Gastroesophageal sphincter (tissue), 4 donors: ENCODE results near the gene MAP1S. TPM values are rescaled to one million over a fixed set of nuclear protein-coding genes. Genes with fewer than 3 reads are reported as not detected.
"Not testable (repeated sequence)": the region's sequence is repeated elsewhere in the genome, so short reads cannot be mapped to it uniquely, and the experiment has no call there.

ENCODE experiments used
- ATAC-seq: fragments of 150-250 bp; one replicate; pipeline ENCODE4 v1.9.1; 2016; ENCODE audit warnings: mild to moderate bottlenecking, moderate library complexity
- H3K27ac ChIP-seq, 4 donors: fragments of 200-600 bp; sonication (generic) in 3 of 4; 1 replicate in 3 of 4; 2 replicates in 1 of 4; pipeline ENCODE4 v1.5.1; 2016 to 2019
- H3K27me3 ChIP-seq: fragments of 200-600 bp; sonication (generic); one replicate; pipeline ENCODE4 v1.5.1; 2019
- H3K36me3 ChIP-seq, 2 donors: fragments of 200-600 bp; sonication (generic); one replicate each; pipeline ENCODE4 v1.5.1; 2019; ENCODE audit warnings: control low read depth in 1 of 2
- H3K4me1 ChIP-seq, 3 donors: fragments of 200-600 bp; sonication (generic); 1 replicate in 2 of 3; 2 replicates in 1 of 3; pipeline ENCODE4 v1.5.1; 2016 to 2019; ENCODE audit warnings: control low read depth in 2 of 3
- H3K4me3 ChIP-seq, 2 donors: fragments of 200-600 bp; sonication (generic); one replicate each; pipeline ENCODE4 v1.5.1; 2019; ENCODE audit warnings: mild to moderate bottlenecking in 1 of 2, moderate library complexity in 1 of 2
- H3K9me3 ChIP-seq, 3 donors: fragments of 200-600 bp; sonication (generic); one replicate each; pipeline ENCODE4 v1.5.1; 2017 to 2019; ENCODE audit warnings: control low read depth in 2 of 3
- EP300 ChIP-seq: sonication (generic); formaldehyde crosslinking; IDR thresholded peaks from one replicate; pipeline ENCODE4 v1.6.1; 2017; ENCODE audit warnings: antibody characterized with exemption, mild to moderate bottlenecking
- POLR2A ChIP-seq, 2 donors: fragments of 450-650 bp; IDR thresholded peaks; one replicate each; pipeline ENCODE4 v1.6.1; 2017; ENCODE audit warnings: antibody characterized with exemption in 2 of 2, mild to moderate bottlenecking in 2 of 2, moderate library complexity in 1 of 2
- POLR2AphosphoS5 ChIP-seq: sonication (generic); formaldehyde crosslinking; IDR thresholded peaks from one replicate; pipeline ENCODE4 v1.6.1; 2017; ENCODE audit warnings: antibody characterized with exemption
- WGBS, 2 donors: methylation state at CpG; one replicate each; pipeline ENCODE4 v1.1.5; 2018; ENCODE audit warnings: low coverage in 1 of 2; 5-methylcytosine and 5-hydroxymethylcytosine counted together
- total RNA-seq, 4 donors: library from RNA; depleted of rRNA; stranded (reverse); fragments of >200 nt; gene quantifications; one replicate each; pipeline ENCODE4 v1.1.0, GENCODE V29; 2016
- TF ChIP-seq, protein P1 (sequence below), 4 experiments: fragments of 200-600 bp in 2 of 4; fragments of 450-650 bp in 2 of 4; sonication (generic) in 1 of 4; IDR thresholded peaks; one replicate each; pipeline ENCODE4 v1.5.1; 2017 to 2019; ENCODE audit warnings: antibody characterized with exemption in 4 of 4, mild to moderate bottlenecking in 2 of 4, moderate library complexity in 2 of 4

Gene MAP1S
- total RNA-seq, 4 donors from 2014 or later = 18.8 to 47.3 (median 23.9) TPM

DNA sequence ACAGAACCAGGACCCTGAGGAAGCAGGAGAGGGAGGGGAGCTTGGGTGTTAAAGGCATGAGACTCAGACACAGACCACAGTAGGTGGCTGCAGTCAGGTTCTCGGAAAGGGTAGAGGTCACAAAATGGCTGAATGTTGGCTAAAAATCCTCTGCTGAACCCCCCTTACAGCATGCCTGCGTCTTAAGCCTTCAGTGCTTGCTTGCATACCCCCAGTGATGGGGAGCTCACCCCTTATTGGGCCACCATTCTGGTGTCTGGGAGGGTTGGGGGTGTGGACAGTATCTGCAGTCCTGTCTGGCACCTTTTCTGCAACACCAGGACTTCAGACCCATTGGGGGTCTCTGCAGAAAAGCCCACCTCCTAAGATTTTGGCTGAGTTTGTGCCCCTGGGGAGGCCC lies 61.5 kb downstream of the MAP1S start:
- peaks cover 88% of the 10 kb centered on the region for H3K27me3 ChIP-seq
- H3K9me3 ChIP-seq = no peaks in the 10 kb centered on the region
- TF ChIP-seq POLR2A (IDR thresholded peaks at IDR 0.05) (no peak), EP300 (no peak), POLR2AphosphoS5 (no peak)
- TF ChIP-seq, protein P1, sequence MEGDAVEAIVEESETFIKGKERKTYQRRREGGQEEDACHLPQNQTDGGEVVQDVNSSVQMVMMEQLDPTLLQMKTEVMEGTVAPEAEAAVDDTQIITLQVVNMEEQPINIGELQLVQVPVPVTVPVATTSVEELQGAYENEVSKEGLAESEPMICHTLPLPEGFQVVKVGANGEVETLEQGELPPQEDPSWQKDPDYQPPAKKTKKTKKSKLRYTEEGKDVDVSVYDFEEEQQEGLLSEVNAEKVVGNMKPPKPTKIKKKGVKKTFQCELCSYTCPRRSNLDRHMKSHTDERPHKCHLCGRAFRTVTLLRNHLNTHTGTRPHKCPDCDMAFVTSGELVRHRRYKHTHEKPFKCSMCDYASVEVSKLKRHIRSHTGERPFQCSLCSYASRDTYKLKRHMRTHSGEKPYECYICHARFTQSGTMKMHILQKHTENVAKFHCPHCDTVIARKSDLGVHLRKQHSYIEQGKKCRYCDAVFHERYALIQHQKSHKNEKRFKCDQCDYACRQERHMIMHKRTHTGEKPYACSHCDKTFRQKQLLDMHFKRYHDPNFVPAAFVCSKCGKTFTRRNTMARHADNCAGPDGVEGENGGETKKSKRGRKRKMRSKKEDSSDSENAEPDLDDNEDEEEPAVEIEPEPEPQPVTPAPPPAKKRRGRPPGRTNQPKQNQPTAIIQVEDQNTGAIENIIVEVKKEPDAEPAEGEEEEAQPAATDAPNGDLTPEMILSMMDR (IDR thresholded peaks at IDR 0.05) = no peak
- no peak overlapping the region for H3K4me3 ChIP-seq
- H3K4me1 ChIP-seq = peaks cover 0 to 22% (median 0%) of the 10 kb centered on the region in 3 donors
- no peaks in the 10 kb centered on the region for H3K36me3 ChIP-seq
- no peak for ATAC-seq
- WGBS, 2 donors = 100% methylated on average over 1 of the region's 2 CpGs; no CpG with 5 or more reads in 1 of the 2 donors
- no peak overlapping the region for H3K27ac ChIP-seq

DNA sequence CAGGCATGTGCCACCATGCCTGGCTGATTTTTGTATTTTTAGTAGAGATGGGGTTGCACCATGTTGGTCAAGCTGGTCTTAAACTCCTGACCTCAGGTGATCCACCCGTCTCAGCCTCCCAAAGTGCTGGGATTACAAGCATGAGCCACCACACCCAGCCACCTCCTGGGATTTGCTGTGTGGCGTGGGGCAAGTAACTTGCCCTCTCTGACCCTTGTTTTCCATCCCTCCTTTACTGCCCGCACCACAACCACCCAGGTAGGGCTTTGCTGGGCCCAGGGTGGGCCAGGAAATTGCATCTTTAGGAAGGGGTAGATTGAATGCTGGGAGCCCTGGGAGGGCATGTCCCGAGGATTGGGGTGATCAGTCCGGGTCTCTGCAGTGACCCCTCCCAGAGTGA lies 64.4 kb downstream of the MAP1S start:
- not testable (repeated sequence) for H3K27ac ChIP-seq, H3K9me3 ChIP-seq, ATAC-seq, H3K4me3 ChIP-seq, H3K36me3 ChIP-seq
- Histone ChIP-seq H3K4me1 (peaks cover 0 to 16% (median 0%) of the 10 kb centered on the region in 3 donors), H3K27me3 (peaks cover 74% of the 10 kb centered on the region)
- WGBS, 2 donors = 31% methylated on average over 3 of the region's 5 CpGs; no CpG with 5 or more reads in 1 of the 2 donors

Other genes with a start within 250 kb of the MAP1S start
- gene SLC27A1, start 249.0 kb upstream of the MAP1S start, total RNA-seq = 10 to 100 TPM; 17.1 to 21.3 (median 19.6) TPM
- 10 to 100 TPM; 35.0 to 48.7 (median 39.9) TPM for gene PGLS, start 207.8 kb upstream of the MAP1S start, total RNA-seq
- gene COLGALT1, start 163.8 kb upstream of the MAP1S start, total RNA-seq = 10 to 100 TPM; 54.7 to 78.9 (median 61.2) TPM
- under 1 TPM; under 0.01 to 0.40 (median 0.15) TPM for gene UNC13A, start 31.1 kb upstream of the MAP1S start, total RNA-seq
- gene FCHO1, start 32.0 kb downstream of the MAP1S start, total RNA-seq = 1 to 10 TPM; 1.1 to 4.1 (median 3.2) TPM
- gene B3GNT3, start 75.7 kb downstream of the MAP1S start, total RNA-seq = 1 to 10 TPM in 1 of 4 donors, not detected in 3; 4.7 TPM
- gene INSL3, start 102.0 kb downstream of the MAP1S start, total RNA-seq = not detected
- gene JAK3, start 128.5 kb downstream of the MAP1S start, total RNA-seq = 1 to 10 TPM; 1.2 to 5.9 (median 2.3) TPM
- 1,000 to 10,000 TPM in 3 of 4 donors, 100 to 1,000 TPM in 1; 799 to 1,594 (median 1,135) TPM for gene RPL18A, start 140.4 kb downstream of the MAP1S start, total RNA-seq
- gene SLC5A5, start 152.5 kb downstream of the MAP1S start, total RNA-seq = under 1 TPM in 1 of 4 donors, not detected in 3; 0.16 TPM
- gene CCDC124, start 213.5 kb downstream of the MAP1S start, total RNA-seq = 10 to 100 TPM; 48.1 to 75.9 (median 56.6) TPM
- gene KCNN1, start 247.6 kb downstream of the MAP1S start, total RNA-seq = under 1 TPM in 2 of 4 donors, not detected in 2; 0.20 to 0.89 TPM